Choroid plexus epithelial cell (primary cell): Measurements from ENCODE around the gene TAX1BP1.

Source experiments
- DNase-seq: peaks from one replicate; pipeline ENCODE4 v3.0.0-alpha.2; 2010; ENCODE audit warnings: low read depth
- H3K4me3 ChIP-seq: 2 replicates; pipeline ENCODE4 v1.5.1; 2011; ENCODE audit warnings: low read depth, mild to moderate bottlenecking, control low read depth, low read length, moderate library complexity
- TF ChIP-seq, protein P1 (sequence below): conservative IDR thresholded peaks from 2 replicates; pipeline ENCODE4 v1.5.1; 2011; ENCODE audit warnings: low read depth, mild to moderate bottlenecking, control low read depth, inconsistent platforms, low read length, moderate library complexity

TAX1BP1 gene

DNA sequence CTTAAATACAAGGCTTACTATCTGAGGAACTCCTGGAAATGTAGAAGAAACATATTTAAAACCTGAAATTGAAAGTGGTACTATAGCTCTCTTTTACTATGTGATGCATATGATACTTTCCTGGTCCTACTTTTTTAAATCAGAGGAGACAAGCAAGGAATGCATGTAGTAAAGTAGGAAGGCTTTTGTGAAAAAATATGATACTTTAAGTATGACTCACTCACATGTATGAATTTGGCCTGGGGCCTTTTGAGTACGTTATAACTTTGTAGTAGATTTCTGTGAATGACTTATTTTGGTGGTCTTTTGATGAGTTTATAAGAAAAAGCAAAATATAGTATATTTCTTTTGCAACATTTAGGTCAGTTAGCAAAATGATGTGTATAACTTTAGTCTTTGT is 53.8 kb downstream of the TAX1BP1 start:
- no peak overlapping the region for H3K4me3 ChIP-seq
- TF ChIP-seq, protein P1, sequence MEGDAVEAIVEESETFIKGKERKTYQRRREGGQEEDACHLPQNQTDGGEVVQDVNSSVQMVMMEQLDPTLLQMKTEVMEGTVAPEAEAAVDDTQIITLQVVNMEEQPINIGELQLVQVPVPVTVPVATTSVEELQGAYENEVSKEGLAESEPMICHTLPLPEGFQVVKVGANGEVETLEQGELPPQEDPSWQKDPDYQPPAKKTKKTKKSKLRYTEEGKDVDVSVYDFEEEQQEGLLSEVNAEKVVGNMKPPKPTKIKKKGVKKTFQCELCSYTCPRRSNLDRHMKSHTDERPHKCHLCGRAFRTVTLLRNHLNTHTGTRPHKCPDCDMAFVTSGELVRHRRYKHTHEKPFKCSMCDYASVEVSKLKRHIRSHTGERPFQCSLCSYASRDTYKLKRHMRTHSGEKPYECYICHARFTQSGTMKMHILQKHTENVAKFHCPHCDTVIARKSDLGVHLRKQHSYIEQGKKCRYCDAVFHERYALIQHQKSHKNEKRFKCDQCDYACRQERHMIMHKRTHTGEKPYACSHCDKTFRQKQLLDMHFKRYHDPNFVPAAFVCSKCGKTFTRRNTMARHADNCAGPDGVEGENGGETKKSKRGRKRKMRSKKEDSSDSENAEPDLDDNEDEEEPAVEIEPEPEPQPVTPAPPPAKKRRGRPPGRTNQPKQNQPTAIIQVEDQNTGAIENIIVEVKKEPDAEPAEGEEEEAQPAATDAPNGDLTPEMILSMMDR: no peak
- peak; percentile 56 for DNase-seq

DNA sequence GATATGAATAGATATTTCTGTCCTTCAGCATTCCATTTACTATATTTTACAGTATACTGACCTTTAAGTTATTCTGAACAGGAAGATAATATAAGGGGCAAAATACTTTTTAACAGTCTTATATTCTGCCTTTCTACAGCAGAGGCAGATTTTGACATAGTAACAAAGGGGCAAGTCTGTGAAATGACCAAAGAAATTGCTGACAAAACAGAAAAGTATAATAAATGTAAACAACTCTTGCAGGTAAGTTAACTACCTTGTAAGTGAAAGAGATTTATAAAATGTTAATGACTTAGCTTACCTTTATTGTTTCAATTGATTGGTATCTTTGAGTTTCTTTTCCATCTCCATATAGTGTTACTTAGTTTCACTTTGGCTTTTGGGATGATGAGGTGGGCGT is 56.0 kb downstream of the TAX1BP1 start:
- H3K4me3 ChIP-seq: no peak overlapping the region
- DNase-seq: no peak
- TF ChIP-seq, protein P1: no peak

DNA sequence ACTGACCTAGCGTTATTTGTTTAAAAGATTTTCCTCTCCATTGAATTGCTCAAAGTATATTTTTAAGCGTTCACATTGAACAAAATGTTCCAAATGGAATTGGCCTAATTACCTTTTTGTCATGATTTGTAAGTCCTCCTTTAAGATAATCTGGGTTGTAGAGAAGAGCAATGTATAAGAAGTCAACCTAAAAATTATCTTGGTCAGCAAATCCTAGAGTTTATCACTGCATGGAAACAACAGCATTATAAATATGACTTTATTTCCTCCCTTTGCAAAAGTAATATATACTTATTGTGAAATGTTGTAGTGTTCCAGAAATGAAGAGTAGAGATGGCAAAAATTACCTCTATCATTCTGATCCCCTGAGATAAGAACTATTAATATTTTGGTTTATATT is 59.2 kb downstream of the TAX1BP1 start:
- no peak for DNase-seq
- TF ChIP-seq, protein P1: no peak
- H3K4me3 ChIP-seq: no peak overlapping the region

DNA sequence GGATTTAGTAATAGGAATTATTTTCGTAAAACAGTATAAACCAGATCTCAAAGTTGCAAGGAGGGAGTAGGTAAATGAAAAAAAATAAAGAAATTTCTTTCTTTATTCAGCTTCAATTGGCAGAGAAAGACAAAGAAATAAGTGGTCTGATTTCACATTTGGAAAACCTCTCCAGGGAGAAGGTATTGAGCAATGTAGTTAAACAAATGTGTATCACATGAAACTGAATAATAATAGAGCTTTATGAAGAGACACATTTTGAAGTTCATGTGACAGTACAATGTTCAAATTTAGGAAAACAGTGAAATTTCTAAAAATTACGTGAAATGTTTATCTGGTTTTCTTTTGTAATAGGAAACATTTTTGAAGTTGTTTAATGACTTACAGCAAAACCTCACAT is 63.0 kb downstream of the TAX1BP1 start:
- no peak overlapping the region for H3K4me3 ChIP-seq
- TF ChIP-seq, protein P1: no peak
- DNase-seq: peak; percentile 60

DNA sequence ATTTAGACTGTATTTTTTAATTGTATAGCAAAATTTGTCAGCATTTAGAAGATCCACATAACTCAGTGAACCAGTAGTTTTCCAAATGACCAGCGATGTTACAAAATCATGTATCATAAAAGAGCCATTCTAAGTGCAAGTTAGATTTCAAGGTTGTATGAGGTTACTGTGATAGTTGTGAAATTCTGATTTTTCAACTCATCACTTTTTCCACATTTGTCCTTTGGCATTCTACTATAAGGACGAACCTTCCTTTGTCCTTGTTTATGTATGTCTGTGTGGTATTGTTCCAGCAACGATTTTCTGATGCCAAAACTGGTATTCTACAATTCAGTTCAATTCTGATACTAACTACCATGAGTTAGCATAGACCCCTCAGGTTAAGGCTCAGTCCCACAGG is 64.2 kb downstream of the TAX1BP1 start:
- TF ChIP-seq, protein P1: no peak
- no peak for DNase-seq
- no peak overlapping the region for H3K4me3 ChIP-seq

DNA sequence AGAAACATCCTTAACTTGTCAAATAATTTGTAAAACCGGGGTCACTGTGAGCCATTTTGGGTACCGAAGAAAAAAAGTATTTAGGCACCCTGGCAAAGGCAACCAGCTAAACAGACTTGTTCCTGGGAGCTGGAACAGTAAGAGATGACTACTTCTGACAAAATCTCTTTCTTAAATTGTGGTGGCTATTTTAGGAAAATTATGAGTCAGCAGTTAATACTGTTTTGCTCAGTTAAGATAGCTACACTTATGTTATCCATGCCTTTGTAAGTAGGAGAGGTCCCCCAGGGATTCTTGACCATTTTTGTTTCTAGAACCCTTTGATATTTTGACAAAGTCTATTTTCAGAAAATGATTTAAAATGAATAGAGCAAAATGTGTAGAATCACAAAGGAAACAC is 68.7 kb downstream of the TAX1BP1 start:
- peak; percentile 78 for DNase-seq
- TF ChIP-seq, protein P1: no peak
- no peak overlapping the region for H3K4me3 ChIP-seq

DNA sequence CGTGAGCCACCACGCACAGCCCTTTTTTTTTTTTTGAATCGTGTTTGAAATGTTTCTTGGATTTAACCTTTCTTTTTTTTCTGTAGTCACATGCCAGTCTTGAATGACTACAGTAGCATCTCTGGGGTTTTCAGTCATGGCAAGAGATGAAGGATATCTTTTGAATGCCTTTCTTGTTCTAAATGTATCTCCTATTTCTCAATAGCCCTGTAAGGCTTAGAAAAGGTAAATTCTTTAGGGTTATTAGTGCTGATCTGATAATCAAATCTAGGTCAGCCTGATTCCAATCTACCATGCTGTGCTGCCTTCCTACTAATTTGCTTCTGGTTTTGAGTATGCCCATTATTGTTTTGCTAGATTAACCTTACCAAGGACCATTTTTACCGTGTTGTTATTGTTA is 70.2 kb downstream of the TAX1BP1 start:
- TF ChIP-seq, protein P1: no peak
- H3K4me3 ChIP-seq: no peak overlapping the region

More for the DNA sequence above, 70.2 kb downstream of the TAX1BP1 start:
- DNase-seq: no peak
